ENCODE results near the gene AIF1. TPM values are rescaled to one million over a fixed set of nuclear protein-coding genes. Genes with fewer than 3 reads are reported as not detected.

The AIF1 gene
- total RNA-seq, 1 experiment from 2014 or later: not detected

GRCh38 chr6:31575335-31575901 is 39.6 kb upstream of the AIF1 start, which contains the start of gene TNF:
TSS of gene TNF (plus strand) at chr6:31575565. CDS start at chr6:31575742, 177 bp downstream.
- no peaks in the 10 kb centered on the region for H3K9me2 ChIP-seq (replicated peaks; ENCODE audit: low read length)
- H3K27ac ChIP-seq (ENCODE audit: low read length): no peak within 1 kb of the TSS
- no peaks in the 10 kb centered on the region for H3F3A ChIP-seq (ENCODE audit: low read length, unreplicated experiment)
- intact Hi-C loops (cut with micrococcal nuclease): no loop called here
- no peaks in the 10 kb centered on the region for H3K36me3 ChIP-seq (ENCODE audit: low read depth, low read length)
- no peak within 1 kb of the TSS for H3K4me2 ChIP-seq (ENCODE audit: low read length)
- H3K27me3 ChIP-seq (ENCODE audit: low read length): no peaks in the 10 kb centered on the region
- ATAC-seq (no peak), DNase-seq (no peak)
- no TSS peak for BruUV-seq (replicated peaks)
- H2AFZ ChIP-seq (ENCODE audit: low read length): no peak within 1 kb of the TSS
- H3K4me1 ChIP-seq (ENCODE audit: insufficient read depth, low read length): 0 out of 2 replicates have a peak, but pooled peaks cover 8% of the 10 kb centered on the region
- no peaks in the 10 kb centered on the region for H3K79me2 ChIP-seq (ENCODE audit: low read length)
- POLR2A ChIA-PET (ENCODE audit: unreplicated experiment): no interaction called here
- H3K9me3 ChIP-seq (ENCODE audit: low read length): no peaks in the 10 kb centered on the region
- no peak within 1 kb of the TSS for H3K9ac ChIP-seq (ENCODE audit: low read length)
- no peak for TF ChIP-seq EZH2 (IDR thresholded peaks at IDR 0.05; ENCODE audit: low read length, unreplicated experiment)
- no peak for TF ChIP-seq CTCF (conservative IDR thresholded peaks at IDR 0.05; ENCODE audit: low read depth, low read length)
- TF ChIP-seq EZH2phosphoT487 (IDR thresholded peaks at IDR 0.05; ENCODE audit: borderline replicate concordance, low read length): no peak
- H3K4me3 ChIP-seq (ENCODE audit: low read length): no peak within 1 kb of the TSS
- no peaks in the 10 kb centered on the region for H4K20me1 ChIP-seq (ENCODE audit: low read length)
- CTCF ChIA-PET: no interaction called here

- no peak overlapping the region for H3K4me2 ChIP-seq (ENCODE audit: low read length)
- H3K4me3 ChIP-seq (ENCODE audit: low read length): no peak overlapping the region
- no peaks in the 10 kb centered on the region for H3K9me3 ChIP-seq (ENCODE audit: low read length)
- no peaks in the 10 kb centered on the region for H3K9me2 ChIP-seq (replicated peaks; ENCODE audit: low read length)
- no peaks in the 10 kb centered on the region for H4K20me1 ChIP-seq (ENCODE audit: low read length)
- no peaks in the 10 kb centered on the region for H3K36me3 ChIP-seq (ENCODE audit: low read depth, low read length)
- intact Hi-C loops (cut with micrococcal nuclease): no loop called here
- H3K4me1 ChIP-seq (ENCODE audit: insufficient read depth, low read length): 0 out of 2 replicates have a peak, but pooled peaks cover 8% of the 10 kb centered on the region
- H3K27me3 ChIP-seq (ENCODE audit: low read length): no peaks in the 10 kb centered on the region
- no peak overlapping the region for H3K9ac ChIP-seq (ENCODE audit: low read length)
- ChIA-PET POLR2A (ENCODE audit: unreplicated experiment) (no interaction called here), CTCF (interaction anchor here (0.6 kb wide), 1 partner anchor 62 kb away, joined by 5 read pairs; no protein-coding TSS in a partner anchor)
- H3F3A ChIP-seq (ENCODE audit: low read length, unreplicated experiment): no peaks in the 10 kb centered on the region
- H3K27ac ChIP-seq (ENCODE audit: low read length): no peak overlapping the region
- no peak for ATAC-seq
- no peak for TF ChIP-seq EZH2 (IDR thresholded peaks at IDR 0.05; ENCODE audit: low read length, unreplicated experiment)
- TF ChIP-seq EZH2phosphoT487 (IDR thresholded peaks at IDR 0.05; ENCODE audit: borderline replicate concordance, low read length): no peak
- TF ChIP-seq CTCF (conservative IDR thresholded peaks at IDR 0.05; ENCODE audit: low read depth, low read length): no peak
- DNase-seq: no peak
- H3K79me2 ChIP-seq (ENCODE audit: low read length): no peaks in the 10 kb centered on the region
- BruUV-seq (replicated peaks): no TSS peak
- H2AFZ ChIP-seq (ENCODE audit: low read length): no peak overlapping the region
These were observed 38.9 kb upstream of the AIF1 start for GRCh38 chr6:31575952-31576685.

Data from PC-3 (cell line).